SH-SY5Y (cell line): ENCODE measurements around the gene PRKG1.

Source experiments
- GATA2 ChIP-seq: IDR thresholded peaks from 2 replicates; pipeline ENCODE4 v1.6.1; 2011; ENCODE audit warnings: mild to moderate bottlenecking, low read depth, low read length
- GATA3 ChIP-seq: IDR thresholded peaks from 2 replicates; pipeline ENCODE4 v1.6.1; 2011; ENCODE audit warnings: low read depth, mild to moderate bottlenecking, low read length, moderate library complexity

- no peak for TF ChIP-seq GATA2
- TF ChIP-seq GATA3: no peak
Measured at GRCh38 chr10:51617576-51618235, 543.4 kb downstream of the PRKG1 start.
